GM18498 (cell line): ENCODE measurements around the gene NPFFR1.
A peak's percentile ranks its signal among the peaks of the same experiment; 100 is the strongest.
"Not testable (repeated sequence)": the region's sequence is repeated elsewhere in the genome, so short reads cannot be mapped to it uniquely, and the experiment has no call there.

Experiments
- ATAC-seq: cut with Tn5 transposase; IDR thresholded peaks from one replicate; pipeline ENCODE4 v1.9.1; 2021; ENCODE audit warnings: mild to moderate bottlenecking, moderate library complexity; ENCODE audit not compliant: unreplicated experiment

Gene NPFFR1

GRCh38 chr10:70228491-70228890, 55.3 kb downstream of the NPFFR1 start:
- ATAC-seq: no peak

GRCh38 chr10:70227548-70228320, 56.1 kb downstream of the NPFFR1 start:
- no peak for ATAC-seq

- ATAC-seq: no peak
Observed at GRCh38 chr10:70223728-70224127, 60.1 kb downstream of the NPFFR1 start.

GRCh38 chr10:70222811-70223447, 60.9 kb downstream of the NPFFR1 start:
- ATAC-seq: not testable (repeated sequence)

GRCh38 chr10:70222340-70222794, 61.4 kb downstream of the NPFFR1 start:
- no peak for ATAC-seq

GRCh38 chr10:70221030-70221429, 62.8 kb downstream of the NPFFR1 start:
- ATAC-seq: peak; percentile 29

- no peak for ATAC-seq
Observed at GRCh38 chr10:70212879-70213278, 70.9 kb downstream of the NPFFR1 start.

GRCh38 chr10:70212277-70212676, 71.5 kb downstream of the NPFFR1 start:
- ATAC-seq: no peak

- no peak for ATAC-seq
Observed at GRCh38 chr10:70206762-70207161, 77.0 kb downstream of the NPFFR1 start.

- no peak for ATAC-seq
Observed at GRCh38 chr10:70201105-70201504, 82.7 kb downstream of the NPFFR1 start.

- no peak for ATAC-seq
Observed at GRCh38 chr10:70198696-70199466, 84.9 kb downstream of the NPFFR1 start.
